Measurements from ENCODE around the gene NUP210. TPM values are rescaled to one million over a fixed set of nuclear protein-coding genes. Genes with fewer than 3 reads are reported as not detected.

NUP210 gene
- total and polyA plus RNA-seq, 2 of the 13 experiments (the other 11 are each of a cell fraction or from before 2014, with no cell fraction given): 31.6 to 35.2 TPM

- TF ChIP-seq ZNF3 (CRISPR knock-in tag; IDR thresholded peaks at IDR 0.05) (no peak), ZSCAN31 (CRISPR knock-in tag; IDR thresholded peaks at IDR 0.05; ENCODE audit: low read depth) (no peak)
- TF ChIP-seq, protein P1, sequence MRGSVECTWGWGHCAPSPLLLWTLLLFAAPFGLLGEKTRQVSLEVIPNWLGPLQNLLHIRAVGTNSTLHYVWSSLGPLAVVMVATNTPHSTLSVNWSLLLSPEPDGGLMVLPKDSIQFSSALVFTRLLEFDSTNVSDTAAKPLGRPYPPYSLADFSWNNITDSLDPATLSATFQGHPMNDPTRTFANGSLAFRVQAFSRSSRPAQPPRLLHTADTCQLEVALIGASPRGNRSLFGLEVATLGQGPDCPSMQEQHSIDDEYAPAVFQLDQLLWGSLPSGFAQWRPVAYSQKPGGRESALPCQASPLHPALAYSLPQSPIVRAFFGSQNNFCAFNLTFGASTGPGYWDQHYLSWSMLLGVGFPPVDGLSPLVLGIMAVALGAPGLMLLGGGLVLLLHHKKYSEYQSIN (CRISPR knock-in tag; IDR thresholded peaks at IDR 0.05; ENCODE audit: borderline replicate concordance): no peak
Observed at GRCh38 chr3:13362551-13362950, 57.6 kb downstream of the NUP210 start (continued).

- Histone ChIP-seq H3K27ac (ENCODE audit: extremely low read length, insufficient read depth, low read length) (no peak overlapping the region), H3K4me2 (ENCODE audit: low read depth, low read length) (no peak overlapping the region), H3K4me3 (replicated peaks in 1 of 3; ENCODE audit: insufficient read depth in 1 of 3, low read depth in 2 of 3, low read length in 3 of 3) (no peak overlapping the region), H3K79me2 (ENCODE audit: insufficient read depth, low read length) (no peaks in the 10 kb centered on the region), H4K20me1 (ENCODE audit: insufficient read depth, low read length) (no peaks in the 10 kb centered on the region), H3K27me3 (ENCODE audit: control insufficient read depth in 1 of 2, insufficient read depth in 2 of 2, low read length in 2 of 2) (no peaks in the 10 kb centered on the region), H3K9ac (ENCODE audit: insufficient read depth, low read depth, low read length) (no peak overlapping the region), H3K36me3 (replicated peaks in 1 of 2; ENCODE audit: control insufficient read depth in 1 of 2, insufficient read depth in 2 of 2, low read length in 2 of 2) (peaks cover 28 to 81% of the 10 kb centered on the region in 2 experiments; a peak in 4 of 5 replicates), H3K9me3 (ENCODE audit: low read length) (no peaks in the 10 kb centered on the region), H3K4me1 (ENCODE audit: insufficient read depth, low read length) (peaks cover 22% of the 10 kb centered on the region), H2AFZ (ENCODE audit: low read length) (no peak overlapping the region)
- in situ Hi-C loops (cut with HindIII; ENCODE audit: extremely low pct_ligation_motif_present, low pct_unique_long_range_greater_than_20kb) (no loop called here), intact Hi-C loops (cut with micrococcal nuclease; ENCODE audit: unreplicated experiment) (no loop called here)
- TF ChIP-seq RARA (CRISPR knock-in tag; IDR thresholded peaks at IDR 0.05) (no peak), SSRP1 (CRISPR knock-in tag; IDR thresholded peaks at IDR 0.05) (no peak), ZNF770 (CRISPR knock-in tag; IDR thresholded peaks at IDR 0.05) (no peak), ZNF629 (CRISPR knock-in tag; conservative IDR thresholded peaks at IDR 0.05) (peak; percentile 95), ZMYM3 (CRISPR knock-in tag; IDR thresholded peaks at IDR 0.05) (peak; percentile 65), ZNF207 (IDR thresholded peaks at IDR 0.05; ENCODE audit: borderline replicate concordance) (no peak), CHD4 (IDR thresholded peaks at IDR 0.05; ENCODE audit: borderline replicate concordance, low read length) (peak; percentile 54; the same call in 1 of the 2 replicates)
- TF ChIP-seq, protein P2, sequence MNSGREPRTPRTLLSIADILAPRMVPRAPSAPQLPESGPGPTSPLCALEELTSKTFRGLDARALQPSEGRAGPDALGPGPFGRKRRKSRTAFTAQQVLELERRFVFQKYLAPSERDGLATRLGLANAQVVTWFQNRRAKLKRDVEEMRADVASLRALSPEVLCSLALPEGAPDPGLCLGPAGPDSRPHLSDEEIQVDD (CRISPR knock-in tag; IDR thresholded peaks at IDR 0.05; ENCODE audit: borderline replicate concordance): no peak
- TF ChIP-seq, protein P3, sequence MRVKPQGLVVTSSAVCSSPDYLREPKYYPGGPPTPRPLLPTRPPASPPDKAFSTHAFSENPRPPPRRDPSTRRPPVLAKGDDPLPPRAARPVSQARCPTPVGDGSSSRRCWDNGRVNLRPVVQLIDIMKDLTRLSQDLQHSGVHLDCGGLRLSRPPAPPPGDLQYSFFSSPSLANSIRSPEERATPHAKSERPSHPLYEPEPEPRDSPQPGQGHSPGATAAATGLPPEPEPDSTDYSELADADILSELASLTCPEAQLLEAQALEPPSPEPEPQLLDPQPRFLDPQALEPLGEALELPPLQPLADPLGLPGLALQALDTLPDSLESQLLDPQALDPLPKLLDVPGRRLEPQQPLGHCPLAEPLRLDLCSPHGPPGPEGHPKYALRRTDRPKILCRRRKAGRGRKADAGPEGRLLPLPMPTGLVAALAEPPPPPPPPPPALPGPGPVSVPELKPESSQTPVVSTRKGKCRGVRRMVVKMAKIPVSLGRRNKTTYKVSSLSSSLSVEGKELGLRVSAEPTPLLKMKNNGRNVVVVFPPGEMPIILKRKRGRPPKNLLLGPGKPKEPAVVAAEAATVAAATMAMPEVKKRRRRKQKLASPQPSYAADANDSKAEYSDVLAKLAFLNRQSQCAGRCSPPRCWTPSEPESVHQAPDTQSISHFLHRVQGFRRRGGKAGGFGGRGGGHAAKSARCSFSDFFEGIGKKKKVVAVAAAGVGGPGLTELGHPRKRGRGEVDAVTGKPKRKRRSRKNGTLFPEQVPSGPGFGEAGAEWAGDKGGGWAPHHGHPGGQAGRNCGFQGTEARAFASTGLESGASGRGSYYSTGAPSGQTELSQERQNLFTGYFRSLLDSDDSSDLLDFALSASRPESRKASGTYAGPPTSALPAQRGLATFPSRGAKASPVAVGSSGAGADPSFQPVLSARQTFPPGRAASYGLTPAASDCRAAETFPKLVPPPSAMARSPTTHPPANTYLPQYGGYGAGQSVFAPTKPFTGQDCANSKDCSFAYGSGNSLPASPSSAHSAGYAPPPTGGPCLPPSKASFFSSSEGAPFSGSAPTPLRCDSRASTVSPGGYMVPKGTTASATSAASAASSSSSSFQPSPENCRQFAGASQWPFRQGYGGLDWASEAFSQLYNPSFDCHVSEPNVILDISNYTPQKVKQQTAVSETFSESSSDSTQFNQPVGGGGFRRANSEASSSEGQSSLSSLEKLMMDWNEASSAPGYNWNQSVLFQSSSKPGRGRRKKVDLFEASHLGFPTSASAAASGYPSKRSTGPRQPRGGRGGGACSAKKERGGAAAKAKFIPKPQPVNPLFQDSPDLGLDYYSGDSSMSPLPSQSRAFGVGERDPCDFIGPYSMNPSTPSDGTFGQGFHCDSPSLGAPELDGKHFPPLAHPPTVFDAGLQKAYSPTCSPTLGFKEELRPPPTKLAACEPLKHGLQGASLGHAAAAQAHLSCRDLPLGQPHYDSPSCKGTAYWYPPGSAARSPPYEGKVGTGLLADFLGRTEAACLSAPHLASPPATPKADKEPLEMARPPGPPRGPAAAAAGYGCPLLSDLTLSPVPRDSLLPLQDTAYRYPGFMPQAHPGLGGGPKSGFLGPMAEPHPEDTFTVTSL (CRISPR knock-in tag; IDR thresholded peaks at IDR 0.05; ENCODE audit: borderline replicate concordance): no peak
- ChIA-PET POLR2A (no interaction called here), CTCF (ENCODE audit: low intra/inter-chr PET ratio, low total read pairs) (no interaction called here)
- ATAC-seq (no peak), FAIRE-seq (no peak), DNase-seq (ENCODE audit: low spot score) (no peak)
- BruUV-seq (replicated peaks): no TSS peak
- WGBS (ENCODE audit: low lambda C conversion rate): 98% methylated on average over 6 of the region's 6 CpGs
Observed at GRCh38 chr3:13359916-13360315, 60.2 kb downstream of the NUP210 start.

All from HepG2 (cell line).